PC-3 (cell line): ENCODE data around the gene WSCD2. TPM values are rescaled to one million over a fixed set of nuclear protein-coding genes. Genes with fewer than 3 reads are reported as not detected.

ENCODE experiments used
- ATAC-seq: fragments of 200-7000 bp; cut with Tn5 transposase; 2 replicates; pipeline ENCODE4 v1.9.1; 2020; ENCODE audit warnings: mild to moderate bottlenecking, moderate library complexity
- BruUV-seq: library from RNA; stranded (reverse); fragments of 400-500 nt; replicated peaks from 2 replicates; lab custom pipeline; 2021; lab: Mats Ljungman, UMichigan
- CTCF ChIA-PET: fragments of 300-600 bp; sonication (Branson Sonifier 250); formaldehyde crosslinking; loops from one replicate; lab custom pipeline; 2022; ENCODE audit warnings: antibody characterized with exemption; lab: Charles Lee
- POLR2A ChIA-PET: fragments of 300-600 bp; sonication (Branson Sonifier 250); formaldehyde crosslinking; loops from one replicate; lab custom pipeline; 2022; ENCODE audit warnings: antibody characterized with exemption; ENCODE audit not compliant: unreplicated experiment; lab: Charles Lee
- DNase-seq: peaks from one replicate; pipeline ENCODE4 v3.0.0-alpha.2; 2015
- H2AFZ ChIP-seq: fragments of 300-600 bp; sonication (generic); 2 replicates; pipeline ENCODE4 v1.6.0; 2016; ENCODE audit warnings: antibody characterized with exemption, low read length
- H3F3A ChIP-seq: fragments of 300-600 bp; sonication (generic); one replicate; pipeline ENCODE4 v1.6.0; 2017; ENCODE audit warnings: antibody characterized with exemption, low read length, control low read depth, mild to moderate bottlenecking; ENCODE audit not compliant: unreplicated experiment
- H3K27ac ChIP-seq: fragments of 300-600 bp; sonication (generic); 2 replicates; pipeline ENCODE4 v1.5.1; 2016; ENCODE audit warnings: mild to moderate bottlenecking, low read length
- H3K27me3 ChIP-seq: fragments of 300-600 bp; sonication (generic); 2 replicates; pipeline ENCODE4 v1.6.1; 2016; ENCODE audit warnings: low read length, mixed read lengths
- H3K36me3 ChIP-seq: fragments of 300-600 bp; sonication (generic); 2 replicates; pipeline ENCODE4 v1.6.1; 2016; ENCODE audit warnings: low read depth, mixed run types, low read length, mixed read lengths
- H3K4me1 ChIP-seq: fragments of 300-600 bp; sonication (generic); 2 replicates; pipeline ENCODE4 v1.5.1; 2016; ENCODE audit warnings: low read length; ENCODE audit not compliant: insufficient read depth
- H3K4me2 ChIP-seq: fragments of 300-600 bp; sonication (generic); 2 replicates; pipeline ENCODE4 v1.6.0; 2016; ENCODE audit warnings: low read length
- H3K4me3 ChIP-seq: fragments of 300-600 bp; sonication (generic); 2 replicates; pipeline ENCODE4 v1.5.1; 2016; ENCODE audit warnings: mild to moderate bottlenecking, low read length, mixed read lengths
- H3K79me2 ChIP-seq: fragments of 300-600 bp; sonication (generic); 2 replicates; pipeline ENCODE4 v1.6.1; 2017; ENCODE audit warnings: low read length, mixed read lengths
- H3K9ac ChIP-seq: fragments of 300-600 bp; sonication (generic); 2 replicates; pipeline ENCODE4 v1.6.0; 2016; ENCODE audit warnings: mild to moderate bottlenecking, low read length
- H3K9me2 ChIP-seq: fragments of 300-600 bp; sonication (generic); replicated peaks from 2 replicates; pipeline ENCODE4 v1.6.1; 2016; ENCODE audit warnings: mixed run types, low read length, mixed read lengths
- H3K9me3 ChIP-seq: fragments of 300-600 bp; sonication (generic); 2 replicates; pipeline ENCODE4 v1.6.1; 2016; ENCODE audit warnings: low read length, mixed read lengths
- H4K20me1 ChIP-seq: fragments of 300-600 bp; sonication (generic); 2 replicates; pipeline ENCODE4 v1.6.1; 2016; ENCODE audit warnings: low read length, mixed read lengths
- EZH2 ChIP-seq: fragments of 300-600 bp; sonication (generic); IDR thresholded peaks from one replicate; pipeline ENCODE4 v1.6.1; 2017; ENCODE audit warnings: antibody characterized with exemption, mild to moderate bottlenecking, low read length; ENCODE audit not compliant: unreplicated experiment
- EZH2phosphoT487 ChIP-seq: fragments of 300-600 bp; sonication (generic); IDR thresholded peaks from 2 replicates; pipeline ENCODE4 v1.6.1; 2018; ENCODE audit warnings: mild to moderate bottlenecking, antibody characterized with exemption, low read length, borderline replicate concordance
- intact Hi-C: fragments of 100-400 bp; cut with micrococcal nuclease; formaldehyde crosslinking; loops from 2 replicates; pipeline ENCODE4 v1.9.0; 2023
- total RNA-seq: library from RNA; depleted of rRNA; stranded (reverse); fragments of >200 nt; gene quantifications from 2 replicates; pipeline ENCODE4 v1.2.3, GENCODE V29; 2014
- TF ChIP-seq, protein P1 (sequence below): fragments of 300-600 bp; sonication (generic); conservative IDR thresholded peaks from 2 replicates; pipeline ENCODE4 v1.5.1; 2017; ENCODE audit warnings: antibody characterized with exemption, low read depth, mild to moderate bottlenecking, low read length

WSCD2 gene
- total RNA-seq, 1 experiment from 2014 or later: not detected

DNA sequence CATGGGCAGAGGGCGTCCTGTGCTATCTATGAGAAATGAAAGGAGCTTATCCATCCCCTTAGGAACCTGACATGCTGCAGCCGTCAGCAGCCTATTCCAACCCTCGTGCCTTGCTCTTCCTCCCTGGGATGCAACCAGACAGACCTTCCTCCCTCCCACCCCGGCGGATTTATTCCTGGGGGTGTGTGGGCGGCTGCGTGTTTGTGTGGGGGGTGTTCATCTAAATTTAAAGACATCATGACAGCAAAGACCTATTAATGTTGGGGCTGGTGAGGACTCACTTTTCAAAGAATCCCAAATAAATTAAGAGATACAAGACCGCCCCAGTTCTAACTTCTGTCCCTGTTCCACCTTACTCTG, 52.0 kb downstream of the WSCD2 start:
- ATAC-seq (no peak), DNase-seq (no peak)
- CTCF ChIA-PET: no interaction called here
- TF ChIP-seq EZH2 (no peak), EZH2phosphoT487 (no peak)
- TF ChIP-seq, protein P1, sequence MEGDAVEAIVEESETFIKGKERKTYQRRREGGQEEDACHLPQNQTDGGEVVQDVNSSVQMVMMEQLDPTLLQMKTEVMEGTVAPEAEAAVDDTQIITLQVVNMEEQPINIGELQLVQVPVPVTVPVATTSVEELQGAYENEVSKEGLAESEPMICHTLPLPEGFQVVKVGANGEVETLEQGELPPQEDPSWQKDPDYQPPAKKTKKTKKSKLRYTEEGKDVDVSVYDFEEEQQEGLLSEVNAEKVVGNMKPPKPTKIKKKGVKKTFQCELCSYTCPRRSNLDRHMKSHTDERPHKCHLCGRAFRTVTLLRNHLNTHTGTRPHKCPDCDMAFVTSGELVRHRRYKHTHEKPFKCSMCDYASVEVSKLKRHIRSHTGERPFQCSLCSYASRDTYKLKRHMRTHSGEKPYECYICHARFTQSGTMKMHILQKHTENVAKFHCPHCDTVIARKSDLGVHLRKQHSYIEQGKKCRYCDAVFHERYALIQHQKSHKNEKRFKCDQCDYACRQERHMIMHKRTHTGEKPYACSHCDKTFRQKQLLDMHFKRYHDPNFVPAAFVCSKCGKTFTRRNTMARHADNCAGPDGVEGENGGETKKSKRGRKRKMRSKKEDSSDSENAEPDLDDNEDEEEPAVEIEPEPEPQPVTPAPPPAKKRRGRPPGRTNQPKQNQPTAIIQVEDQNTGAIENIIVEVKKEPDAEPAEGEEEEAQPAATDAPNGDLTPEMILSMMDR: no peak
- no peaks in the 10 kb centered on the region for H3K9me2 ChIP-seq
- H3K4me3 ChIP-seq: no peak overlapping the region
- H3K36me3 ChIP-seq: no peaks in the 10 kb centered on the region
- H2AFZ ChIP-seq: no peak overlapping the region
- BruUV-seq: no TSS peak
- POLR2A ChIA-PET: no interaction called here
- H3K27ac ChIP-seq: no peak overlapping the region
- no peaks in the 10 kb centered on the region for H4K20me1 ChIP-seq
- intact Hi-C loops: no loop called here
- H3K9ac ChIP-seq: no peak overlapping the region
- H3K4me2 ChIP-seq: no peak overlapping the region
- H3K9me3 ChIP-seq: no peaks in the 10 kb centered on the region
- no peaks in the 10 kb centered on the region for H3F3A ChIP-seq
- H3K4me1 ChIP-seq: no peaks in the 10 kb centered on the region
- H3K79me2 ChIP-seq: no peaks in the 10 kb centered on the region
- peaks cover 18% of the 10 kb centered on the region for H3K27me3 ChIP-seq

DNA sequence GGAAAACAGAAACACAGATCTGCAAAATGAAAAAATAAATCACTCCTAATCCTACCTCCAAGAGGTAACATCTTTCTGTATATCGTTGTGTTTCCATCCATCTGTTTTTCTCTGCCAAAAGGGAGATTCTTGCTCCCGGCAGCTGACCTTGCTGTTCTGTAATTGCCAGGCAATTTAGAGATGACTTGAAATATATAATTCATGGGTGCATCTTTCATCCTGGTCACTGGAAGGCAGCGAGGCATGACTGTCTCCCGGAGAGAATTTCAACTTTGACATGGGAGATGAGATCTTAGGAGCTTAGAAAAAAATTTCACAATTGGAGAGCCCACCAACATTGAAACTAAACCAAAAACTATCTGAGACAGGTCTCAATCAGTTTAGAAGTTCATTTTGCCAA, 53.0 kb downstream of the WSCD2 start:
- no peak for DNase-seq
- no peaks in the 10 kb centered on the region for H4K20me1 ChIP-seq
- no peak overlapping the region for H2AFZ ChIP-seq
- no TSS peak for BruUV-seq
- ChIA-PET POLR2A (no interaction called here), CTCF (no interaction called here)
- intact Hi-C loops: no loop called here
- no peaks in the 10 kb centered on the region for H3K9me3 ChIP-seq
- H3K4me2 ChIP-seq: no peak overlapping the region
- no peak overlapping the region for H3K4me3 ChIP-seq
- no peak for ATAC-seq
- no peaks in the 10 kb centered on the region for H3K79me2 ChIP-seq
- H3K9ac ChIP-seq: no peak overlapping the region
- H3K27me3 ChIP-seq: peaks cover 20% of the 10 kb centered on the region
- TF ChIP-seq EZH2: no peak
- TF ChIP-seq EZH2phosphoT487: no peak
- TF ChIP-seq, protein P1: no peak
- H3K4me1 ChIP-seq: no peaks in the 10 kb centered on the region
- no peaks in the 10 kb centered on the region for H3F3A ChIP-seq
- no peaks in the 10 kb centered on the region for H3K36me3 ChIP-seq
- H3K27ac ChIP-seq: no peak overlapping the region
- no peaks in the 10 kb centered on the region for H3K9me2 ChIP-seq

DNA sequence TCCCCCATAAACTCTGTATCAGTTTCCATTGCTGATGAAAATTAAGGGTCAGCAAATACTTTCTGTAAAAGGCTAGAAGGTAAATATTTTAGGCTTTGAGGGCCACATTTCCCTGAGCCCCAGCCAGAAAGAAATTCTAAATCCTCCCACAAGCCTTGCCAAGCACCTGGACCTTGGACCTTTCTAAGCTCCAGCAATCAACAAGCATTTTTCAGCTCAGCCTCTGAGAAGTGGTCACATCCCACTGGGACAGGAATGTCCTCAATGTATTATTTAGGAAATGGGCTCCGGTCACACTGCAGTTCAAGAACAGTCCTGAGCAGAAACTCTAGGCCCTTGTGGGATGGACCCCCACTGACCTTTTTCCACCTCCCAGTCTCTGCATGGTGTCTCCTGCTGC, 55.9 kb downstream of the WSCD2 start:
- Histone ChIP-seq H3K27ac (no peak overlapping the region), H3K4me2 (no peak overlapping the region), H3K4me3 (no peak overlapping the region), H3K36me3 (no peaks in the 10 kb centered on the region), H3K9me2 (no peaks in the 10 kb centered on the region), H3F3A (no peaks in the 10 kb centered on the region), H4K20me1 (no peaks in the 10 kb centered on the region), H3K27me3 (peaks cover 27% of the 10 kb centered on the region), H3K9ac (no peak overlapping the region), H3K4me1 (no peaks in the 10 kb centered on the region), H3K9me3 (no peaks in the 10 kb centered on the region), H2AFZ (no peak overlapping the region), H3K79me2 (no peaks in the 10 kb centered on the region)
- intact Hi-C loops: no loop called here
- DNase-seq (no peak), ATAC-seq (no peak)
- ChIA-PET POLR2A (no interaction called here), CTCF (no interaction called here)
- no TSS peak for BruUV-seq
- no peak for TF ChIP-seq EZH2phosphoT487
- TF ChIP-seq, protein P1: no peak
- no peak for TF ChIP-seq EZH2
